GM12878 (cell line): ENCODE results near the gene UHRF2. TPM values are rescaled to one million over a fixed set of nuclear protein-coding genes. Genes with fewer than 3 reads are reported as not detected.

Source experiments
- ATAC-seq: fragments of 200-7000 bp; cut with Tn5 transposase; 3 replicates; pipeline ENCODE4 v1.9.1; 2020; ENCODE audit warnings: mild to moderate bottlenecking, moderate library complexity
- BruUV-seq: library from RNA; stranded (reverse); fragments of 400-500 nt; replicated peaks from 2 replicates; lab custom pipeline; 2021; lab: Mats Ljungman, UMichigan
- CTCF ChIA-PET: fragments of 300-600 bp; sonication (Branson Sonifier 250); formaldehyde crosslinking; extraction: SDS; loops from one replicate; lab custom pipeline; 2021; ENCODE audit warnings: inconsistent platforms; lab: Yijun Ruan, JAX
- POLR2A ChIA-PET: fragments of 350-600 bp; formaldehyde crosslinking; extraction: SDS; loops from one replicate; lab custom pipeline; 2021; ENCODE audit warnings: inconsistent platforms; lab: Charles Lee
- RAD21 ChIA-PET: fragments of 300-600 bp; sonication (Branson Sonifier 250); formaldehyde crosslinking; loops from one replicate; lab custom pipeline; 2023; ENCODE audit warnings: antibody characterized with exemption; ENCODE audit not compliant: unreplicated experiment; lab: Charles Lee
- SMC1A ChIA-PET: fragments of 300-600 bp; sonication (Branson Sonifier 250); formaldehyde crosslinking; loops from one replicate; lab custom pipeline; 2023; ENCODE audit not compliant: unreplicated experiment, uncharacterized antibody; lab: Charles Lee
- DNase-seq: peaks from one replicate; pipeline ENCODE4 v3.0.0-alpha.2; 2011; ENCODE audit warnings: low read depth, low spot score
- FAIRE-seq: peaks from 3 replicates; lab custom pipeline; 2011; peaks lifted over from hg19 to GRCh38; lab: Jason Lieb, UNC
- H2AFZ ChIP-seq: 2 replicates; pipeline ENCODE4 v1.6.0; 2011; ENCODE audit warnings: low read depth, low read length, control low read depth; ENCODE audit not compliant: control insufficient read depth
- H3K27ac ChIP-seq: 2 replicates; pipeline ENCODE4 v1.5.1; 2011; ENCODE audit warnings: control low read depth; ENCODE audit not compliant: control insufficient read depth, insufficient read depth
- H3K27me3 ChIP-seq, 2 experiments: replicated peaks in 1 of 2; 2 replicates each; pipeline versions ENCODE4 v1.6.0 to v1.6.1; 2011; ENCODE audit warnings: low read length in 1 of 2; ENCODE audit not compliant: control insufficient read depth in 2 of 2, insufficient read depth in 2 of 2
- H3K36me3 ChIP-seq, 2 experiments: 2 replicates each; pipeline ENCODE4 v1.5.1; 2011; ENCODE audit warnings: low read length in 1 of 2; ENCODE audit not compliant: control insufficient read depth in 2 of 2, insufficient read depth in 2 of 2
- H3K4me1 ChIP-seq: 2 replicates; pipeline ENCODE4 v1.6.1; 2011; ENCODE audit warnings: mild to moderate bottlenecking, low read length, moderate library complexity, mixed read lengths; ENCODE audit not compliant: control insufficient read depth, insufficient read depth
- H3K4me2 ChIP-seq: 2 replicates; pipeline ENCODE4 v1.6.0; 2011; ENCODE audit warnings: control low read depth; ENCODE audit not compliant: control insufficient read depth, insufficient read depth
- H3K4me3 ChIP-seq: fragments of 200-600 bp; sonication (generic); 2 replicates; pipeline ENCODE4 v1.5.1; 2016
- H3K79me2 ChIP-seq: 2 replicates; pipeline ENCODE4 v1.6.0; 2011; ENCODE audit warnings: low read length; ENCODE audit not compliant: control insufficient read depth, insufficient read depth
- H3K9ac ChIP-seq: 2 replicates; pipeline ENCODE4 v1.8.0; 2011; ENCODE audit warnings: low read length, control low read depth, mixed read lengths; ENCODE audit not compliant: control insufficient read depth, insufficient read depth
- H3K9me3 ChIP-seq: replicated peaks from 3 replicates; pipeline ENCODE4 v1.5.1; 2011; ENCODE audit warnings: mild to moderate bottlenecking, low read length; ENCODE audit not compliant: control insufficient read depth, insufficient read depth
- H4K20me1 ChIP-seq: 2 replicates; pipeline ENCODE4 v1.6.0; 2011; ENCODE audit not compliant: control insufficient read depth, insufficient read depth
- DPF2 ChIP-seq: fragments of 450-650 bp; IDR thresholded peaks from 2 replicates; pipeline ENCODE4 v1.6.1; 2017; ENCODE audit warnings: mild to moderate bottlenecking
- MEF2A ChIP-seq: IDR thresholded peaks from 2 replicates; pipeline ENCODE4 v1.6.1; 2011; ENCODE audit warnings: low read depth, mild to moderate bottlenecking, low read length, moderate library complexity; ENCODE audit not compliant: insufficient read depth
- RCOR1 ChIP-seq: conservative IDR thresholded peaks from 2 replicates; pipeline ENCODE4 v1.6.1; 2012; ENCODE audit warnings: low read depth, low read length, improper control_type of control experiment
- SREBF2 ChIP-seq: IDR thresholded peaks from 2 replicates; pipeline ENCODE4 v1.6.1; 2012; ENCODE audit warnings: mild to moderate bottlenecking, low read length
- SRF ChIP-seq, 2 experiments: IDR thresholded peaks; 2 replicates each; pipeline ENCODE4 v1.6.1; 2011; ENCODE audit warnings: low read depth in 2 of 2, low read length in 2 of 2, mild to moderate bottlenecking in 1 of 2, moderate library complexity in 1 of 2
- TCF12 ChIP-seq: IDR thresholded peaks from 2 replicates; pipeline ENCODE4 v1.6.1; 2011; ENCODE audit warnings: low read depth, mild to moderate bottlenecking, low read length
- TCF7 ChIP-seq: IDR thresholded peaks from 2 replicates; pipeline ENCODE4 v1.6.1; 2014; ENCODE audit warnings: antibody characterized with exemption, borderline replicate concordance
- WGBS: methylation state at CpG from one replicate; pipeline ENCODE4 v1.1.6; 2016; ENCODE audit warnings: low lambda C conversion rate; ENCODE audit not compliant: insufficient replicate concordance, insufficient coverage; ENCODE audit errors: missing lambda C conversion rate; 5-methylcytosine and 5-hydroxymethylcytosine counted together
- in situ Hi-C: fragments of 300-500 bp; cut with MboI; formaldehyde crosslinking; loops from 9 replicates; pipeline ENCODE4 v1.14.3; 2018; ENCODE audit warnings: mixed read lengths
- intact Hi-C: fragments of 100-400 bp; cut with micrococcal nuclease; formaldehyde crosslinking; loops from one replicate; pipeline ENCODE4 v1.14.2; 2022; ENCODE audit not compliant: unreplicated experiment
- polyA plus RNA-seq, 11 experiments: library from polyadenylated mRNA; depleted of rRNA in 4 of 11; unstranded in 6 of 11; stranded (reverse) in 5 of 11; fragments of >200 nt; fragmentation: Nextera tagmentation in 4 of 11; fragmentation: Illumina TruSeq in 1 of 11; extraction: Ambion mirVana in 4 of 11; extraction: Trizol in 1 of 11; gene quantifications; 1 replicate in 1 of 11; 2 replicates in 10 of 11; pipeline versions ENCODE4 v1.2.1 to v1.2.3, GENCODE V29; 2011 to 2016; ENCODE audit warnings: inconsistent platforms in 2 of 11, missing spikeins in 2 of 11, low read depth in 1 of 11
- total RNA-seq, 4 experiments: library from RNA; depleted of rRNA in 3 of 4; stranded (reverse); fragments of >200 nt in 3 of 4; fragmentation: Illumina TruSeq in 1 of 4; extraction: Trizol in 1 of 4; gene quantifications; 2 replicates each; pipeline versions ENCODE4 v1.2.1 to v1.2.3, GENCODE V29; 2013 to 2021
- TF ChIP-seq, protein P1 (sequence below): IDR thresholded peaks from 2 replicates; pipeline ENCODE4 v1.6.1; 2011; ENCODE audit warnings: mild to moderate bottlenecking, low read depth, low read length, moderate library complexity; ENCODE audit not compliant: insufficient replicate concordance

Gene UHRF2
- total and polyA plus RNA-seq, 10 of the 15 experiments (the other 5 are each of a cell fraction or from before 2014, with no cell fraction given), result 11.2 to 95.8 (median 43.1) TPM

DNA sequence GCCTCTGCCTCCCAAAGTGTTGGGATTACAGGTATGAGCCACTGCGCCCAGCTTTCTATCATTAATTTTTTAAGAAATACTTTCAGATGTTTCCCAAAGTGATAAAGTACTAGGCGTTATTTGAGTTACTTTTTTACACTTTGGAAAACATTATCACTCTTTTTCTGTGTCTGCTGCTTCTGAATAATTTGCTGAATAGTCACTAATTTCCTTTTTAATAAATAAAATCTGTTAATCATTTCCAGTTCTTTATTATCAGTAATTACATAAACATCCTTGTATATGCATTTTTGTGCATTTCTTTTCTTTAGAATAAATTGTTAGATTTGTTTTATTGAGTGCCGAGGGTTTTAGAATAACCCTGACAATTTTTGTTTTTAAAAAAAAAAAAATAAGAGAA, 48.6 kb downstream of the UHRF2 start (continued):
- TF ChIP-seq, protein P1, sequence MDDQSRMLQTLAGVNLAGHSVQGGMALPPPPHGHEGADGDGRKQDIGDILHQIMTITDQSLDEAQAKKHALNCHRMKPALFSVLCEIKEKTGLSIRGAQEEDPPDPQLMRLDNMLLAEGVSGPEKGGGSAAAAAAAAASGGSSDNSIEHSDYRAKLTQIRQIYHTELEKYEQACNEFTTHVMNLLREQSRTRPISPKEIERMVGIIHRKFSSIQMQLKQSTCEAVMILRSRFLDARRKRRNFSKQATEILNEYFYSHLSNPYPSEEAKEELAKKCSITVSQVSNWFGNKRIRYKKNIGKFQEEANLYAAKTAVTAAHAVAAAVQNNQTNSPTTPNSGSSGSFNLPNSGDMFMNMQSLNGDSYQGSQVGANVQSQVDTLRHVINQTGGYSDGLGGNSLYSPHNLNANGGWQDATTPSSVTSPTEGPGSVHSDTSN, result no peak
- TF ChIP-seq SRF (IDR thresholded peaks at IDR 0.05; ENCODE audit: low read depth in 2 of 2, low read length in 2 of 2) (no peak), DPF2 (no peak), SREBF2 (no peak), TCF12 (no peak), TCF7 (no peak)

DNA sequence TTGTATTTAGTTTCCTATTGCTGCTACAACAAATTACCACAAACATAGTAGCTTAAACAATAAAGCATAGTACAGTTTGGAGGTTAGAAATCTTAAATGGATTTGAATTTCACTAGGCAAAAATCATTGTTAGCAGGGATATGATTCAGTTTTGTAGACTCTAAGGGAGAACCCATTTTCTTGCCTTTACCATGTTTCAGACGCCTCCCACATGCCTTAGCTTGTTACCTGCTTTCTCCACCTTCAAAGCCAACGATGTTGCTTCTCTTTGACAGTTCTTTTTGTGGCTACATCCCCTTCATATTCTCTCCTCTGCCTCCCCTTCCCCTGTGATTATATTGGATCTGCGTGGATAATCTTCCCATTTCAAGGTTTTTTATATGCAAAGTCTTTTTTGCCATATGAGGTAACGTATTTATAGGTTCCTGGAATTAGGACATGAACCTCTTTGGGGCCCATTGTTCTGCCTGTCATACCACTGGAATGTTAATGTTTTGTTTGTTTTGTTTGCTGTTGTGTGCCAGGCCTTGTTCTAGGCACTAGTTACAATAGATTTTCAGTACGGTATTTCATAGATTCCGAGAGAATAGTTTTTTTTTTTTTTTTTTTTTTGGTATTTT, 54.1 kb downstream of the UHRF2 start:
- Histone ChIP-seq H3K4me3 (no peak overlapping the region), H3K36me3 (peaks cover 0 to 15% of the 10 kb centered on the region in 2 experiments; a peak in 3 of 4 replicates), H3K4me1 (no peaks in the 10 kb centered on the region), H3K9me3 (no peaks in the 10 kb centered on the region), H3K4me2 (no peak overlapping the region), H3K27me3 (no peaks in the 10 kb centered on the region), H3K79me2 (peaks cover 7% of the 10 kb centered on the region), H4K20me1 (no peaks in the 10 kb centered on the region), H2AFZ (no peak overlapping the region), H3K9ac (no peak overlapping the region), H3K27ac (no peak overlapping the region)
- BruUV-seq, result no TSS peak
- intact Hi-C loops (no loop called here), in situ Hi-C loops (no loop called here)
- ATAC-seq, result no peak
- RAD21 ChIA-PET, result interaction anchor here (0.9 kb wide), 2 partner anchors 54 to 111 kb away, joined by 3 to 4 read pairs; partner anchors contain the start of gene UHRF2
- no peak for DNase-seq
- CTCF ChIA-PET, result interaction anchor here (1.0 to 1.6 kb wide), 6 partner anchors 8 to 219 kb away, joined by 3 to 4 read pairs (median 3); no protein-coding TSS in a partner anchor
- POLR2A ChIA-PET, result interaction anchor here (0.6 to 0.7 kb wide), 3 partner anchors 572 to 1482 kb away, joined by 5 to 7 read pairs (median 5); no protein-coding TSS in a partner anchor
- SMC1A ChIA-PET, result interaction anchor here (0.8 to 2.1 kb wide), 4 partner anchors 11 to 52 kb away, joined by 3 to 4 read pairs (median 4); no protein-coding TSS in a partner anchor
- FAIRE-seq, result no peak
- no peak for TF ChIP-seq RCOR1
- no peak for TF ChIP-seq MEF2A
- 97% methylated on average over 6 of the region's 6 CpGs for WGBS
